ENCODE results near the gene CHERP.
"Not testable (repeated sequence)": the region's sequence is repeated elsewhere in the genome, so short reads cannot be mapped to it uniquely, and the experiment has no call there.

- TF ChIP-seq, protein P1, sequence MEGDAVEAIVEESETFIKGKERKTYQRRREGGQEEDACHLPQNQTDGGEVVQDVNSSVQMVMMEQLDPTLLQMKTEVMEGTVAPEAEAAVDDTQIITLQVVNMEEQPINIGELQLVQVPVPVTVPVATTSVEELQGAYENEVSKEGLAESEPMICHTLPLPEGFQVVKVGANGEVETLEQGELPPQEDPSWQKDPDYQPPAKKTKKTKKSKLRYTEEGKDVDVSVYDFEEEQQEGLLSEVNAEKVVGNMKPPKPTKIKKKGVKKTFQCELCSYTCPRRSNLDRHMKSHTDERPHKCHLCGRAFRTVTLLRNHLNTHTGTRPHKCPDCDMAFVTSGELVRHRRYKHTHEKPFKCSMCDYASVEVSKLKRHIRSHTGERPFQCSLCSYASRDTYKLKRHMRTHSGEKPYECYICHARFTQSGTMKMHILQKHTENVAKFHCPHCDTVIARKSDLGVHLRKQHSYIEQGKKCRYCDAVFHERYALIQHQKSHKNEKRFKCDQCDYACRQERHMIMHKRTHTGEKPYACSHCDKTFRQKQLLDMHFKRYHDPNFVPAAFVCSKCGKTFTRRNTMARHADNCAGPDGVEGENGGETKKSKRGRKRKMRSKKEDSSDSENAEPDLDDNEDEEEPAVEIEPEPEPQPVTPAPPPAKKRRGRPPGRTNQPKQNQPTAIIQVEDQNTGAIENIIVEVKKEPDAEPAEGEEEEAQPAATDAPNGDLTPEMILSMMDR (IDR thresholded peaks at IDR 0.05) = not testable (repeated sequence)
- TF ChIP-seq POLR2A (IDR thresholded peaks at IDR 0.05) = not testable (repeated sequence)
Observed at GRCh38 chr19:16472559-16472899, 69.7 kb downstream of the CHERP start.
